Measurements from ENCODE around the gene CDC42EP4.

DNA sequence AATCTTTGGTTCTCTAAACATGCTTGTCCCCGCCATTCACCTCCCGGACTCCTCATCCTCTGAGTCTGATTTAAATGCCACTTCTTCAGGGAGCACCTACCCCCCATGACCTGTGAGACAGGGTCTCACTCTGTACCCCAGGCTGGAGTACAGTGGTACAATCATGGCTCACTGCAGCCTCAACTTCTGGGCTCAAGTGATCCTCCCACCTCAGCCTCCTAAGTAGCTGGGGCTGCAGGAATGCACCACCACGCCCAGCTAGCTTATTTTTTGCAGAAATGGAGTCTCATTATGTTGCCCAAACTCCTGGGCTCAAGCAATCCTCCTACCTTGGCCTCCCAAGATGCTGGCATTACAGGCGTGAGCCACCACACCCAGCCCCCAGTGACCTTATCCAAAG lies 37.3 kb downstream of the CDC42EP4 start:
- TF ChIP-seq CTCF (IDR thresholded peaks at IDR 0.05) (no peak), POLR2A (IDR thresholded peaks at IDR 0.05) (no peak)
